KMS-11 (cell line): ENCODE measurements around the gene AMOTL2.

Experiments used
- H2AFZ ChIP-seq: fragments of 200-600 bp; sonication (generic); 2 replicates; pipeline ENCODE4 v1.6.1; 2016; ENCODE audit warnings: antibody characterized with exemption, mixed run types, low read depth
- H3K27ac ChIP-seq: fragments of 200-600 bp; sonication (generic); 2 replicates; pipeline ENCODE4 v1.6.1; 2016; ENCODE audit warnings: mild to moderate bottlenecking, mixed run types
- H3K27me3 ChIP-seq: fragments of 200-600 bp; sonication (generic); 2 replicates; pipeline ENCODE4 v1.6.1; 2017; ENCODE audit warnings: mild to moderate bottlenecking, low read depth, mixed run types, moderate library complexity; ENCODE audit not compliant: insufficient read depth
- H3K36me3 ChIP-seq: fragments of 200-600 bp; sonication (generic); 2 replicates; pipeline ENCODE4 v1.6.1; 2017; ENCODE audit warnings: mild to moderate bottlenecking, mixed run types; ENCODE audit not compliant: insufficient read depth
- H3K4me1 ChIP-seq: fragments of 200-600 bp; sonication (generic); 2 replicates; pipeline ENCODE4 v1.6.1; 2016; ENCODE audit warnings: mild to moderate bottlenecking, low read depth, mixed run types; ENCODE audit not compliant: poor library complexity, severe bottlenecking
- H3K4me2 ChIP-seq: fragments of 200-600 bp; sonication (generic); 2 replicates; pipeline ENCODE4 v1.7.0; 2016; ENCODE audit warnings: mild to moderate bottlenecking, mixed run types
- H3K4me3 ChIP-seq: fragments of 200-600 bp; sonication (generic); IDR thresholded peaks from 2 replicates; pipeline ENCODE4 v1.6.1; 2017; ENCODE audit warnings: low read depth, low read length, mixed read lengths; ENCODE audit not compliant: insufficient read depth
- H3K79me2 ChIP-seq: fragments of 200-600 bp; sonication (generic); 2 replicates; pipeline ENCODE4 v1.6.1; 2016; ENCODE audit warnings: low read depth, mixed run types; ENCODE audit not compliant: insufficient read depth
- H3K9ac ChIP-seq: fragments of 200-600 bp; sonication (generic); 2 replicates; pipeline ENCODE4 v1.6.1; 2016; ENCODE audit warnings: mild to moderate bottlenecking, mixed run types
- H4K20me1 ChIP-seq: fragments of 200-600 bp; sonication (generic); 2 replicates; pipeline ENCODE4 v1.6.1; 2016; ENCODE audit warnings: mild to moderate bottlenecking, mixed run types; ENCODE audit not compliant: insufficient read depth
- TF ChIP-seq, protein P1 (sequence below): fragments of 200-600 bp; sonication (generic); conservative IDR thresholded peaks from 2 replicates; pipeline ENCODE4 v1.6.1; 2017; ENCODE audit warnings: low read depth, mild to moderate bottlenecking, antibody characterized with exemption, low read length, moderate library complexity, mixed read lengths

AMOTL2 gene

DNA sequence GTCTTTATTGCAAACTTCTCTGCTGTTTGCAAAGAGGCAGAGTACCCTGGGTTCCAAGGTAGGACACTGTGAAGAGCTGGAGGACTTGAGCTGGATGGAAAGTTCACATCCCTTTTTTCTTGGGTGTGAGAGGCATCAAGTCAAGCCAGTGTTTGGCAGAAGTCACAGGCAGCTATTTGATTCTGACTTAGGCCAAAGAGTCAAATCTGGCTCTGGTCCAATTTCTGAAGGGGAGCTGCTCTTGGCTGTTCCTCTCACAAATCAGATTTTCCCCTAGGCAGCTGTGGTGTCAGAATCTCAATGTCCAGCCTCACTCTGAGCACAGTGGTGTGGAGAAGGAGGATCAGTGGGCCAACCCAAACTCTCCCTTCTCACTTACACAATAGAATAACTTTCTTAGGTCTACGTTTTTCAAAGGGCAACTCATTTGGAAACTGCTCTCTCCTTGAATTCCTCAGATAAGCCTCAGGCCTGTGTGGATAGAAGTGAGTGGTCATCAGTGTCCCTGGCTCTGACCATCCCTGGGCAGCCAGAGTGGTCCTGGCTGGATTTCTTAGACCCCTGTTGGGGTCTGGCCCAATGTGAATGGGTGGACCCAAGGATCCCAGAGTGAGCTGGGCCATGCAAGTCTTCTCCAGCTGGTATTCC lies 18.2 kb upstream of the AMOTL2 start:
- Histone ChIP-seq H3K27me3 (no peaks in the 10 kb centered on the region), H2AFZ (no peak overlapping the region), H3K4me2 (no peak overlapping the region), H3K27ac (no peak overlapping the region), H3K79me2 (no peaks in the 10 kb centered on the region), H3K4me3 (no peak overlapping the region), H3K4me1 (no peaks in the 10 kb centered on the region), H3K36me3 (no peaks in the 10 kb centered on the region), H4K20me1 (no peaks in the 10 kb centered on the region), H3K9ac (no peak overlapping the region)
- TF ChIP-seq, protein P1, sequence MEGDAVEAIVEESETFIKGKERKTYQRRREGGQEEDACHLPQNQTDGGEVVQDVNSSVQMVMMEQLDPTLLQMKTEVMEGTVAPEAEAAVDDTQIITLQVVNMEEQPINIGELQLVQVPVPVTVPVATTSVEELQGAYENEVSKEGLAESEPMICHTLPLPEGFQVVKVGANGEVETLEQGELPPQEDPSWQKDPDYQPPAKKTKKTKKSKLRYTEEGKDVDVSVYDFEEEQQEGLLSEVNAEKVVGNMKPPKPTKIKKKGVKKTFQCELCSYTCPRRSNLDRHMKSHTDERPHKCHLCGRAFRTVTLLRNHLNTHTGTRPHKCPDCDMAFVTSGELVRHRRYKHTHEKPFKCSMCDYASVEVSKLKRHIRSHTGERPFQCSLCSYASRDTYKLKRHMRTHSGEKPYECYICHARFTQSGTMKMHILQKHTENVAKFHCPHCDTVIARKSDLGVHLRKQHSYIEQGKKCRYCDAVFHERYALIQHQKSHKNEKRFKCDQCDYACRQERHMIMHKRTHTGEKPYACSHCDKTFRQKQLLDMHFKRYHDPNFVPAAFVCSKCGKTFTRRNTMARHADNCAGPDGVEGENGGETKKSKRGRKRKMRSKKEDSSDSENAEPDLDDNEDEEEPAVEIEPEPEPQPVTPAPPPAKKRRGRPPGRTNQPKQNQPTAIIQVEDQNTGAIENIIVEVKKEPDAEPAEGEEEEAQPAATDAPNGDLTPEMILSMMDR = no peak

DNA sequence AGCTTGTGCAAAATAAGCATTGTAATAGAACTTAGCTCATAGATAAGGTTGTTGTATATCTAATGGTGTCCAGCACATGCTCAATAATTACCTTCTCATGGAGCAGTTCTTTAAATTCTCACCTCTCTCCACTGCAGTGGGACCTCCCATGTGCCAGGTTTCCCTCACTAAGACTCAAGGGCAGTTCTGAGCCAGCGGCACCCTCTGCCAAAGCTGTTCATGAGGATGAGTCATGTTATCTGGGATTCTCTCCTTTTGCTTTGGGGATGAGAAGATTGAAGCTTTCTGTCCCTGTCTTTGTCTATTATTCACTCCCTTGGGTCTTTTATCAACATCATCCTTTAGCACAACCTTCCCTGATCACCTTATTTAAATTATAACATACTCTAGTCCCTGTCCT lies 15.6 kb upstream of the AMOTL2 start:
- no peaks in the 10 kb centered on the region for H4K20me1 ChIP-seq
- no peak overlapping the region for H3K4me3 ChIP-seq
- H3K36me3 ChIP-seq = no peaks in the 10 kb centered on the region
- H3K4me1 ChIP-seq = no peaks in the 10 kb centered on the region
- TF ChIP-seq, protein P1 = no peak
- no peaks in the 10 kb centered on the region for H3K27me3 ChIP-seq
- no peak overlapping the region for H3K4me2 ChIP-seq
- H3K79me2 ChIP-seq = no peaks in the 10 kb centered on the region
- no peak overlapping the region for H3K9ac ChIP-seq
- no peak overlapping the region for H3K27ac ChIP-seq
- H2AFZ ChIP-seq = no peak overlapping the region

GRCh38 chr3:134388788-134389485 lies 14.7 kb upstream of the AMOTL2 start:
- no peaks in the 10 kb centered on the region for H3K27me3 ChIP-seq
- no peak overlapping the region for H3K4me3 ChIP-seq
- no peak overlapping the region for H3K4me2 ChIP-seq
- H3K4me1 ChIP-seq = no peaks in the 10 kb centered on the region
- H4K20me1 ChIP-seq = no peaks in the 10 kb centered on the region
- H3K27ac ChIP-seq = no peak overlapping the region
- H3K79me2 ChIP-seq = no peaks in the 10 kb centered on the region
- H2AFZ ChIP-seq = no peak overlapping the region
- H3K9ac ChIP-seq = no peak overlapping the region
- H3K36me3 ChIP-seq = no peaks in the 10 kb centered on the region
- TF ChIP-seq, protein P1 = no peak

GRCh38 chr3:134388292-134388691 lies 14.0 kb upstream of the AMOTL2 start:
- no peak overlapping the region for H3K27ac ChIP-seq
- H3K4me2 ChIP-seq = no peak overlapping the region
- H4K20me1 ChIP-seq = no peaks in the 10 kb centered on the region

More at GRCh38 chr3:134388292-134388691, 14.0 kb upstream of the AMOTL2 start:
- Histone ChIP-seq H3K27me3 (no peaks in the 10 kb centered on the region), H2AFZ (no peak overlapping the region), H3K9ac (no peak overlapping the region), H3K79me2 (no peaks in the 10 kb centered on the region), H3K36me3 (no peaks in the 10 kb centered on the region), H3K4me1 (no peaks in the 10 kb centered on the region), H3K4me3 (no peak overlapping the region)
- TF ChIP-seq, protein P1 = no peak
